Adrenal gland (tissue), 5 donors: ENCODE data around the gene UBTF.

Experiments
- POLR2A ChIP-seq, 2 donors: fragments of 450-650 bp; IDR thresholded peaks; one replicate each; pipeline ENCODE4 v1.6.1; 2017; ENCODE audit warnings: antibody characterized with exemption in 2 of 2, mild to moderate bottlenecking in 2 of 2, moderate library complexity in 1 of 2
- TF ChIP-seq, protein P1 (sequence below), 6 experiments: fragments of 450-650 bp in 4 of 6; fragments of 200-600 bp in 2 of 6; sonication (generic) in 1 of 6; IDR thresholded peaks; 1 replicate in 5 of 6; 2 replicates in 1 of 6; pipeline versions ENCODE4 v1.5.1 to v1.8.0; 2016 to 2021; ENCODE audit warnings: antibody characterized with exemption in 6 of 6, mild to moderate bottlenecking in 2 of 6, moderate library complexity in 1 of 6
- donor health status: DM: no; HTN: no; CAD: no.

DNA sequence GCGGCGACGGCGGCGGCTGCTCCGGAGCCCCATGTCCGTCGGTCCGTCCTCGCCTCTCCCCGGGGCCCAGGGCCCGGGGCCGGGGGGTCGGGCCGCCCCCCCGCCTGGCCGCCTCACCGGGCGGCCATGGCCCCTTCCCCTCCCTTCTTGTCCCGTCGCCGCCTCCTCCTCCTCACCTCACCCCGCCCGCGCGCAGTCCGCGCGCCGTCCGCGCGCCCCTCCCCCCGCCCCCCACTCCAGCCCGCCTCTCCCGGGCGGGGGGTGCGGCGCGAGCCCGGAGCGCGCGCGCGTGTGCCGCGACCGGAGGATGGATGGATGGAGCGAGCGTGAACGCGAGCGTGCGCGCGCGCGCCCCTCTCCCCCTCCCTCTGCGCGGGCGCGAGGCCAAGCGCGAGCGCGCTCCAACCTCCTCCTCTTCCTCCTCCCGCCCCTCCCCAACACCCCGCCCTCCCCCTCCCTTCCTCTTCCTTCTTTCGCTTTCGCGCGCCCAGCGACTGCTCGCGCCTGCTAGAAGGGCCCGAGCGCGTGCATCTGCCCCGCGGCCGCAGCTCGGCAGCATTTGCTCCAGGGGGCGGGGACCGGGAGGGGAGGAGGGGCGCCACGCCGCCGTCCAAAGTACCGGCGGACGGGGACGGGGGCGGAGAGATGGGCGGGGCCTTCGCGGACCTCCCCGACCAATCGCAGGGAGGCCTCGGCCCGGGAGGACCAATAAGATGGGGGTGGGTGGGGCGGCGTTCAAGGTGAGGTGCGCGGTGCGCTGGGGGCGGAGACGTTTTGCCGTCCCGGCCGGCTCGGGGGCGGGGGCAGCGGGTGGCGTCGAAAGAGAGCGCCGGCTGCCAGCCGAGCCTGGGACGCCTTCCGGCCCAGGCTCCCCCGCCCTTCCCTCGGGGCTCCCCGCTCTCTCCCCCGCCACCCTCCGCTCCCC lies 19.7 kb downstream of the UBTF start, which contains the start of gene ATXN7L3:
- TF ChIP-seq, protein P1, sequence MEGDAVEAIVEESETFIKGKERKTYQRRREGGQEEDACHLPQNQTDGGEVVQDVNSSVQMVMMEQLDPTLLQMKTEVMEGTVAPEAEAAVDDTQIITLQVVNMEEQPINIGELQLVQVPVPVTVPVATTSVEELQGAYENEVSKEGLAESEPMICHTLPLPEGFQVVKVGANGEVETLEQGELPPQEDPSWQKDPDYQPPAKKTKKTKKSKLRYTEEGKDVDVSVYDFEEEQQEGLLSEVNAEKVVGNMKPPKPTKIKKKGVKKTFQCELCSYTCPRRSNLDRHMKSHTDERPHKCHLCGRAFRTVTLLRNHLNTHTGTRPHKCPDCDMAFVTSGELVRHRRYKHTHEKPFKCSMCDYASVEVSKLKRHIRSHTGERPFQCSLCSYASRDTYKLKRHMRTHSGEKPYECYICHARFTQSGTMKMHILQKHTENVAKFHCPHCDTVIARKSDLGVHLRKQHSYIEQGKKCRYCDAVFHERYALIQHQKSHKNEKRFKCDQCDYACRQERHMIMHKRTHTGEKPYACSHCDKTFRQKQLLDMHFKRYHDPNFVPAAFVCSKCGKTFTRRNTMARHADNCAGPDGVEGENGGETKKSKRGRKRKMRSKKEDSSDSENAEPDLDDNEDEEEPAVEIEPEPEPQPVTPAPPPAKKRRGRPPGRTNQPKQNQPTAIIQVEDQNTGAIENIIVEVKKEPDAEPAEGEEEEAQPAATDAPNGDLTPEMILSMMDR (IDR thresholded peaks at IDR 0.05): no peak
- peak in 1 of 2 donors; percentile 37 for TF ChIP-seq POLR2A (IDR thresholded peaks at IDR 0.05)
